HG03571 (cell line): ENCODE results near the gene OR8D1.

ENCODE experiments used
- ATAC-seq: cut with Tn5 transposase; IDR thresholded peaks from one replicate; pipeline ENCODE4 v1.9.1; 2021; ENCODE audit not compliant: unreplicated experiment

Gene OR8D1

DNA sequence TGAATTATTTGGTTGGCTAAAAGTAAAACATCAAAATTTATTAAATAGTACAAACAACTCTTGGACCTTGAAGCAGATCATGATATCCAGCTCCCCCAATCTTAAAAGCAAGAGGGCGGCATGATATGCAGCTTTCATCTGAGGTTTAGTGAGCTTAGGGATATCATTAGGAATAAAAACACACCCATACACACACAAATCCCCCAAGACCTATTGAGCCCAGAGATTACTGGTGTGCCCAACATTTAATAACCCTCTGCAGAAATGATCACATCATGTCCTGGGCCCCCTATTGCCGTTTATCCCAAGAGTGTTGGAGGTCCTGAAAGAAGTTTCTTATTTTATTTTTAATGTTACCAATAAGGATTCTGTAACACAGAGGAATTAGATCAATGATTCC is at the start of gene OR8D1:
Gene OR8D1, minus strand, starts transcription at position 101 of the 400 bp plus-strand sequence. CDS start 3,183 bp downstream, outside the sequence.
- no peak for ATAC-seq

- ATAC-seq: no peak
Measured at GRCh38 chr11:124359566-124359965, 45.8 kb upstream of the OR8D1 start.

DNA sequence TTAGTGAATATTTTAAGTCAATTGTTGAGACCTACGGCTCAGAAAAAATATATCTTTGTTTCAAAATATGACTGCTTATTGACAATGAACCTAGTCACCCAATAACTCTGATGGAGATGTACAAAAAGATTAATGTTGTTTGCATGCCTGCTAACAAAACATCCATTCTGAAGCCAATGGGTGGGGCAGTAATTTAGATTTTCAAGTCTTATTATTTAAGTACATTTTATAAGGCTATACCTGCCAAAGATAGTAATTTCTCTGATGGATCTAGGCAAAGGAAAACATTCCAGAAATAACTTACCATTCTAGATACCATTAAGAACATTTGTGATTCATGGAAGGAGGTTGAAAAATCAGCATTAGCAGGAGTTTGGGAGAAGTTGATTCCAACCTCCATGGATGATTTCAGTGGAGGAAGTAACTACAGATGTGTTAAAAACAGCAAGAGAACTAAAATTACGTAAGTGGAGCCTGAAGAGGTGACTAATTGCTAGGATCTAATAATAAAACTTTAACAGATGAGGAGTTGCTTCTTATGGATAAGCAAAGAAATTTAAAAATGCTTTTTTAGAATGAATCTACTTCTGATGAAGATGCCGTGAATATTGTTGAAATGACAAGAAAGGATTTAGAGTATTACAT is 32.7 kb upstream of the OR8D1 start:
- no peak for ATAC-seq

GRCh38 chr11:124344346-124344745 is 30.6 kb upstream of the OR8D1 start:
- no peak for ATAC-seq

- ATAC-seq: no peak
Measured at GRCh38 chr11:124340142-124340447, 26.3 kb upstream of the OR8D1 start.

- ATAC-seq: no peak
Measured at GRCh38 chr11:124339396-124340141, 25.8 kb upstream of the OR8D1 start.

DNA sequence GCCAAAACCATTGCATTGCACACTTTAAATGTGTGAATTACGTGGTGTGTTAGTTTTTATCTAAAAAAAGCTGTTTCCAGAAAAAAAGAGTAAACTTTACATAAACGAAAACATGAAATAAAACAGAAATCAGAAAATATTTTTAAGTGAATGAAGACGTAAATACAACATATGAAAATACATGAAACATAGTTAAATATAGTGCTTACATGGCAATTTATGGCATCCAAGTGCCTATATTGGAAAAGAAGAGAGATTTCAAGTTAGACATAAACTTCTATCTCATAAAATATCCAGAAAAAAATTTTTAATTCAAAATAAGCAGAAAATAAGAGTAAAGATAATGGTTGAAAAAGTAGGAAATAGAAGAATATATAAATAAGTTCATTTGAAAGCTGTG is 18.1 kb upstream of the OR8D1 start:
- no peak for ATAC-seq

GRCh38 chr11:124329787-124330478 is 16.2 kb upstream of the OR8D1 start:
- peak; percentile 98 for ATAC-seq

DNA sequence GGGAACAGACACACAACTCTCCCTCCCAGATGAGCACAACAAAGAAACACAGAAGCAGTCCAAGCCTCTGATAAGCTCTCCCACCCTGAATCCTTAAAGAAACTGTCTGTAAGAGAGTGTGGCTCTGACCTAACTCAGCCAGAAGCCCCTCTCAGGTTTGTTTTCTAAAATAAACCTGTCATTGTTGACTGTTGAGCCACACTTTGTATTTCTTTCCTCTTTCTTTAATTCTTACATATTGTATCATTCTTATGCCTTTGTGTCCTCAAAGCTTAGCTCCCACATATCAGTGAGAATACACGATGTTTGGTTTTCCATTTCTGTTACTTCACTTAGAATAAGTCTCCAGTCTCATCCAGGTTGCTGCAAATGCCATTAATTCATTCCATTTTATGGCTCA is 14.0 kb upstream of the OR8D1 start:
- ATAC-seq: no peak

DNA sequence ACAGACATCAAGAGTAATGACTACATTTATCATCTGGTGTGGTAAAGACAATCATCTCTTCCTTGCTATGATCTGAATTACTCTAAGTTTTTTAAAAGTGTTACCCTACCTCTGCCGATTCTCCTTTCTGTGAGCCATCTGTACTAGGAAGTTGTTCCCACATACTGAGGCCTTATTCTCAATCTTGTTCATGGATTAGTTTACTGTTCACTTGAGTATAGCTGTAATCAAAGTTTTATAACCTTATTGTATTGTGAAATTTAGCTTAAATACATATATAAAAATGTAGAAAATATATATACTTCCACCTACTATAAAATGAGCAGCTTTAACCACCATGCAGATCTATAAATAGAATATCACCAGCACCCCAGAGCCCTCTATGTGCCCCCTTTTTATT is 8.6 kb upstream of the OR8D1 start:
- no peak for ATAC-seq

DNA sequence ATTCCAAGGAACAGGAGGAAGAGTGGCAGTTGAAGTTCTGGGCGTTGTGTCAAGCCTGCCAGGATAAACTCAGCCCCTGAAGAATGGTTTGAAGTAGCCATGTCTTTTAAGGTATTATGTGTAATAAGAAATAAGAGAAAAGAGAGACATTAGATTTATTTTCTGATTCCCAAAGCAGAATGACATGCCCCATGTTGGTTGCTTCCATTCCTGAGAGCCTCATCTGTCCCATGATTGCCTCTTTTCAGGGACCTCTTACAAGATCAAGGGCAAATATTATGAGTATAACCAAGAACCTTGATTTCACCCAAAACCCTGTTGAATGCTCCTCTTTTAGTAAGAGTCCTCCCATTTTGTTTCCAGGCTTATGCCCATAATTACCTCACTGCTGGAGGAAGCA is 6.3 kb upstream of the OR8D1 start, which contains the start of gene OR8D2:
Gene OR8D2, minus strand, starts transcription at position 101 of the 400 bp plus-strand sequence. Its CDS starts 0 bp downstream, at position 101.
- no peak for ATAC-seq

DNA sequence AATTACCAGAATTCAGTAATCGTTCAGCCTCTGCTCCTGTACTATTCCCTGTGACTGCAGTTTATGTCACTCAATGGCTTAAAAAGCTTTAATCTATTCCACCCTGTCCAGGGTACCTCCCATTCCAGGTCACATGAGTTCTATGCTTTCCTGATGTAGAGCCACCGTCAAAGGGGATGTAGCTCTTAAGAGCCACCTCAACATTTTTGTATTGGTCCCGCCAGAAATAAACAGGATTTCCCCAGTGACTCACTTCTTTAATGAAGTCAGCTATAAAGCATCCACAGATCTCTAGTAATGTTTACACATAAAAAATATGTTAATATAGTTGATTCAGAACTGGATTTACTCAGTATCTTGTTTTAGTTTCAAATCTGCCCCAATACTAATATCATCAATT is 1.3 kb upstream of the OR8D1 start:
- no peak for ATAC-seq

DNA sequence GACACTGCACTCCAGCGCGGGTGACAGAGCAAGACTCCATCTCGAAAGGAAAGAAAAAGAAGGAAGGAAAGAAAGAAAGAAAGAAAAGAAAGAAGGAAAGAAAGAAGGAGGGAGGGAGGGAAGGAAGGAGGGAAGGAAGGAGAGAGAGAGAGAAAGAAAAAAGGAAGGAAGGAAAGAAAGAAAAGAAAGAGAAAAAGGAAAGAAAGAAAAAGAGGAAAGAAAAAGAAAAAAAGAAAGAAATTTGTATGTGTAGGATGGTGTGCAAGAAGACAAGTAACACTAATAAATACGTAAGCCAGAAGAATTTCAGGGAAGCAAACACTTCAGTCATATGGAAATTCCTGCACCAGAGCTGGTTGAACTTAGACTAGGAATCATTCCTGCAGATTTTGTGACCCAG is 618 bp downstream of the OR8D1 start:
- ATAC-seq: no peak

DNA sequence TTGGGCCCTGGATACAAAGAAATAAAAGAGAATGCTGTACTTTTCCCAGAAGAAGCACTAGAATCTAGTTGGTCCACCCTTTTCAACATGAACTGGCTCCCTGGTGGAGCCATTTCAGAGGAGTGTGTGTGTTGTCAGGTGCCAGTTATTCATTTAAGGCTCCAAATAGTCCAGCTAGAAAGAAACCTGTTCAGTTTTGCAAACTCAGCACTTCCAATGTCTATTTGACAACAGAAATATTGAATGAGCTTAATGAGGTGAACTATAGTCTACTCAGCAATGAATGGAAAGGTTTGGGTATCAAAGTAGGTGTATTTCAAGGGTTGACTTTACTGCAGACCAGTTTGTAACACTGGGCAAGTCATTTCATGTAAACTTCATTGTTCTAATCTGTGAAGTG is 2.1 kb downstream of the OR8D1 start:
- no peak for ATAC-seq

GRCh38 chr11:124311269-124311668 is 2.5 kb downstream of the OR8D1 start:
- no peak for ATAC-seq

GRCh38 chr11:124310721-124311120 is 3.0 kb downstream of the OR8D1 start:
- no peak for ATAC-seq

DNA sequence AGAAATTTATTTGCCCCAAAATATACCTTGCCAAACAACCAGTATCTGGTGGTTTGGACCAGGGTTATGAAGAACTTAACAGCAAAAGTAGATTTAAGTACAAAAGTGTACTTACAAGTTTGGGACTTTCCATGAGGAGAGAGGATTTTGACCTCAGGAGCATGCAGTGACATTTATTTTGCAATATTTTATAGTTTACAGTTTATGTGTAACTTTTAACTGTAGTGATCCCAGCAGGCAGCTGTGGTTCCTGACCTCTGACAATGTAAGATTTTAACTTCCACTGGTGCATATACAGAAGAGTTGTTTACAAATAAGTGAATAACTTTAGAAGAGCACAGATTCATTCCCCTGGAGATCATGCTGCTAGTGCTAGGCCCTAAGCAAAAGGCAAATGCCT is 6.7 kb downstream of the OR8D1 start:
- ATAC-seq: no peak

- ATAC-seq: no peak
Measured at GRCh38 chr11:124302347-124303125, 11.2 kb downstream of the OR8D1 start.

GRCh38 chr11:124301548-124301947 is 12.2 kb downstream of the OR8D1 start:
- no peak for ATAC-seq

DNA sequence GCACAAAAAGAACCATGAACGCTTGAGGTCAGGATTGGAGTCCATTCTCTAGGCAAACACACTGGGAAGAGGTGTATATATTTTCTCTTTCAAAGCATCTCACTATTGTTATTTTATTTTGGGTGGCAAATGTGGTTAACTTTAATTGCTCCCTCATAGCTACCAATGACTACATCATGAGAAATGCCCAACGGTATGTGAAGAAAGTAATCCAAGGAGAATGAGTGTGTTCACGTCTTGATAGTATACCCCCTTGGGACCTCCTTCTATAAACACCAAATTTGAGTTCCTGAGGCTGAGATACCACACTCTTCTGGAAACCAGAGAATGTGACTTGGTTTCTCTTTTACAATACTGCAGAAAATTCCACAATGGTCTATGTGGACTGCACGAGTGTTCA is 15.8 kb downstream of the OR8D1 start:
- no peak for ATAC-seq

DNA sequence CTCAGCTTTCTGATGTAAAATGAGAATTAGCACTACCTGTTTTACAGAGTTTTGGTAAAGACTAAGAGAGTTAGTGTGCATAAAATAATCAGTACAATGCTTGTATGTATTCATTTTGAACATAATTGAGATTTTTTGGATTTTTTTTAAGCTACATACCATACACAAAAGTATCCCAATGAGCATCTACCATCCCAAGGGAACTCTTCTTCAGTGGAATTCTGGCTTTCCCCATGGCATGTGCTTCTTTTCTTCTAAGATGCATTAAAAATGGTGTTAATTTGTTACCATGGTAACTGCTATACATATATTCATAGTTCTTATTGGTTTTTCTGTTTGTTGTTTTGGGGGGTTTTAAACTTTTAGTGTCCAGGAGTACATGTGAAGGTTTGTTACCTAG is 17.7 kb downstream of the OR8D1 start:
- no peak for ATAC-seq
